Bronchial epithelial cell (primary cell): ENCODE data around the gene OPCML. TPM values are rescaled to one million over a fixed set of nuclear protein-coding genes. Genes with fewer than 3 reads are reported as not detected.

Experiments
- DNase-seq: peaks from one replicate; pipeline ENCODE4 v3.0.0-alpha.2; 2010; ENCODE audit warnings: low read depth
- FAIRE-seq: peaks from 2 replicates; lab custom pipeline; 2011; peaks lifted over from hg19 to GRCh38; lab: Jason Lieb, UNC
- H3K27me3 ChIP-seq: 2 replicates; pipeline ENCODE4 v1.5.1; 2011; ENCODE audit warnings: low read length; ENCODE audit not compliant: control insufficient read depth, insufficient read depth
- H3K36me3 ChIP-seq: 2 replicates; pipeline ENCODE4 v1.5.1; 2011; ENCODE audit warnings: low read length; ENCODE audit not compliant: control insufficient read depth, insufficient read depth
- H3K4me3 ChIP-seq: 2 replicates; pipeline ENCODE4 v1.5.1; 2011; ENCODE audit warnings: mild to moderate bottlenecking, low read depth, low read length, control low read depth
- CTCF ChIP-seq: IDR thresholded peaks from 2 replicates; pipeline ENCODE4 v1.5.1; 2011; ENCODE audit warnings: mild to moderate bottlenecking, moderate library complexity, low read length, control low read depth, inconsistent platforms; ENCODE audit not compliant: insufficient read depth, severe bottlenecking
- total RNA-seq: library from RNA; depleted of rRNA; stranded (reverse); fragments of >200 nt; gene quantifications from 2 replicates; pipeline ENCODE4 v1.2.1, GENCODE V29; 2014

OPCML gene
- total RNA-seq, 1 donor from 2014 or later: not detected

DNA sequence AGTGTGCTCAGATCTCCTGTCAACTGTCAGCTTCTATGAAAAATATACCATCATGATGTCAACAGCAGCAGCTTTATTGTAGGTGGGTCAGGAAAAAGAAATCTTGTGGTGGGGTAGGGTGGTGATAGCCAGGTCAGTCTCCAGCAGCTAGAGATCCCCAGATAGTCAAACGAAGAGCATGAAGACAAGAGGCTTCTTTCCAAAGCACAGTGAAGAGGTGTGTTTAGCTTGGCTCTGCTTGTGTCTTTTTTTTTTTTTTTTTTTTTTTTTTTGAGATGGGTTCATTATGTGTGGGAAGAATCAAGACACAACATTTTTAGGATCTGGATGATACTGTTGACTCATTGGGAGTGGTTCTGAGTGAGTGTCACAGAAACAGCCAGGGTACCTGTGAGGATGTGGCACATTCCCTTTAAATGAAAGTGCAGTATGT, 1086.4 kb downstream of the OPCML start:
- no peak for TF ChIP-seq CTCF
- no peaks in the 10 kb centered on the region for H3K27me3 ChIP-seq
- no peaks in the 10 kb centered on the region for H3K36me3 ChIP-seq
- no peak overlapping the region for H3K4me3 ChIP-seq
- DNase-seq: no peak
- FAIRE-seq: no peak

DNA sequence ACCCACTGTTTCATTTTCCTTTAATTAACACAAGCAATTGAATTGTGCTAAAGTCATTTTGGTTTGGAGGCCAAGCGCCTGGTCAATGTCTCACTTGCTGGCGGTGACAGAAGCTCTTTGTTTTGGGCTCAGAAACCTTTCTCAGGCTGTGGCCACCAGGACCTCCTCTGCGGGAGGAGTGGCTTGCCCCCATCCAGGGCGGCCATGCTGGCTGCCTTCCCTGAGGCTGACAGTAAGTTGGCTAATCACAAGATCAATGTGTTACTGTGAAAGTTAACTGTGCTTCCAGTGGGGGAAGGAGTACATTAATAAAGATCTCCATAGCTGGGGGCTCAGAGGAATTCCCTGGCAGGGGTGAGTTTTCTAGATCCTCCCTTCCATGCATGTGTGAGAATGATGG, 1087.4 kb downstream of the OPCML start:
- no peak for DNase-seq
- TF ChIP-seq CTCF: no peak
- Histone ChIP-seq H3K4me3 (no peak overlapping the region), H3K27me3 (no peaks in the 10 kb centered on the region), H3K36me3 (no peaks in the 10 kb centered on the region)
- FAIRE-seq: no peak

DNA sequence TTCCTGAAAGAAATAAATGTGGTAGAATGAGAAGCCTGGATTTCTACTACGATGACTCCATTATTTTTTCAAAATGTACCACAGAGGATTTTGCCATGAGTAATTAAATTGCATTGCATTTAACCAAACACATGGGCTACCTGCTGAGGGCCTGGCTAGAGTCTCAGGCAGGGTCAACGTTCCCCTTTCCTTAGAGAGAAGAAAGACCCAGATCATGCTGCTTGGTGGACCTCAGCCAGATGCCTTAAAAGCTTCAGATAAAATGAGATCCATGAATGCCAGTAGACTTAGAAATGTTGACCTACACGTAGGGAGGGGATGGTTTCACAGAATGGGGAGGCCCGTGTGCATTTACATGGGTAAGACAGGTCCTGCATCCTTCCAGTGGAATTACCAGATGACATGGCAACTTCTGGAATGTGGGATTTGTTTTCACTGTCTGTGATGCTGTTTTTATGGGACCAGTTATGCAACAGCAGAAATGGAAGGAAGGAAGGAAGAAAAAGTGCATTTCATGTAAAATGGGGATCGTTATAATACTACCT, 1092.5 kb downstream of the OPCML start:
- no peak for TF ChIP-seq CTCF
- no peaks in the 10 kb centered on the region for H3K36me3 ChIP-seq
- no peak for DNase-seq
- FAIRE-seq: peak; percentile 7
- H3K27me3 ChIP-seq: no peaks in the 10 kb centered on the region
- no peak overlapping the region for H3K4me3 ChIP-seq

GRCh38 chr11:132438418-132438817, 1093.9 kb downstream of the OPCML start:
- TF ChIP-seq CTCF: no peak
- no peak for FAIRE-seq
- H3K27me3 ChIP-seq: no peaks in the 10 kb centered on the region
- no peaks in the 10 kb centered on the region for H3K36me3 ChIP-seq
- no peak overlapping the region for H3K4me3 ChIP-seq
- DNase-seq: no peak

DNA sequence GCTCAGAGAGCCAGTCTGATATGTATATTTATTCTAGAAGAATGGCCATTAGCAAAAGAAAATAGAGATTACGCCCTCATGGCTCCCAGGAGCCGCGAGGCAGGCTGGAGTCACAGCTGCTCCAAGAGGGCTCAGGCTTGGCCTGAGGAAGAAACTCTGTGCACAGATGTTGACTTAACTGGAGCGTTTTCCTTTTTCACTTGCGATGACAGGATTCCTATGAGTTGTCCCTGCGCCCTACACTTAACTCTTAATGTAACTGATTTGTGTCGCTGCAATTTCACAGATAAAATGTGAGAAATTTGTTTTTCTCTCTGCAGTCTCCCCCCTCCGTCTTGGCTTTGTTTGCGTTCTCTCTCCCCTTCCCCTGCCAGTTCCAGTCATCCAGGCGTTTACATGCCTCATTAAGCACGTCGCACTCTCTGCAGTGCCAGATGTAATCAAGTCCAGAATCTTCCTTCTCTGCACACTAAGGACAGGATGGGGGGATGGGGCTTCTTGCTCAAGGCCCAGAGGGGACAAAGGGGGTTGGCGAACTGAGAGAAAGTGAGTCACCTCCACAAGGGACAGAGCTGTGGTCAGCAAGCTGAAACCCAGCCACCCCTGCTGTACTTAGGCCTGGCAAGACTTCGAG, 1101.8 kb downstream of the OPCML start:
- no peak for TF ChIP-seq CTCF
- DNase-seq (no peak), FAIRE-seq (no peak)
- Histone ChIP-seq H3K36me3 (no peaks in the 10 kb centered on the region), H3K4me3 (no peak overlapping the region), H3K27me3 (no peaks in the 10 kb centered on the region)

DNA sequence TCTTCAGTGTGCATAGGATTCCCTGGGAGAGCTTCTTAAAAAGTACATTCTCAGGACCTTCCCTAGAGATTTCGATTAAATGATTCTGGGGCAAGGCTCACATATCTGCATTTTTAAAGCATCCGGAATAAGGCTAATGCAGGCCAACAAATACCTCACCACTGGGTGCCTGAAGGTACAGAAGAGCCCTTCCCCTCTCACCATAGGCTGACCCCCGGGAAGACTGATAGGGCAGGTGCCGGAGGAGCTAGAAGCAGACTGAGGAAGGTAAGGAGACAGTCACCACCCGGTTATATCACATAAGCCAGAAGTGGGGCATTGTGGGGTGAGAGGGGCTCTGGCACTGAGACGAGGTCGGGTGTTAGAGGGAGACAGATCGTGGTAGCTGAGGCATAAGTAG, 1102.6 kb downstream of the OPCML start:
- DNase-seq (no peak), FAIRE-seq (no peak)
- no peak for TF ChIP-seq CTCF

More for the DNA sequence above, 1102.6 kb downstream of the OPCML start:
- Histone ChIP-seq H3K27me3 (no peaks in the 10 kb centered on the region), H3K4me3 (no peak overlapping the region), H3K36me3 (no peaks in the 10 kb centered on the region)
